ENCODE measurements around the gene ACSL5. TPM values are rescaled to one million over a fixed set of nuclear protein-coding genes. Genes with fewer than 3 reads are reported as not detected.

The ACSL5 gene
- total RNA-seq, 1 donor from 2014 or later = not detected

Other genes starting within 250 kb of the ACSL5 start
- gene GPAM, start 190.4 kb upstream of the ACSL5 start, total RNA-seq (ENCODE audit: low replicate concordance) = 14.8 and 18.9 TPM in 2 replicates
- gene TECTB, start 90.7 kb upstream of the ACSL5 start, total RNA-seq (ENCODE audit: low replicate concordance) = not detected in 2 replicates
- gene ZDHHC6, start 72.8 kb downstream of the ACSL5 start, total RNA-seq (ENCODE audit: low replicate concordance) = 28.2 and 37.7 TPM in 2 replicates
- 28.8 and 30.4 TPM in 2 replicates for gene VTI1A, start 73.1 kb downstream of the ACSL5 start, total RNA-seq (ENCODE audit: low replicate concordance)

All from neural progenitor cell (in vitro differentiated cells).